GM19238 (cell line): ENCODE results near the gene BAAT.
"Not testable (repeated sequence)": the region's sequence is repeated elsewhere in the genome, so short reads cannot be mapped to it uniquely, and the experiment has no call there.

Experiments
- DNase-seq: peaks from one replicate; pipeline ENCODE4 v3.0.0; 2011; ENCODE audit warnings: low spot score; ENCODE audit not compliant: insufficient read length

Gene BAAT

GRCh38 chr9:101384873-101385536, at the start of gene BAAT:
TSS of gene BAAT (minus strand) at chr9:101385006. CDS start at chr9:101371404, 13,602 bp downstream.
- DNase-seq, result not testable (repeated sequence)

- DNase-seq, result no peak
Measured at GRCh38 chr9:101433229-101433628, 48.4 kb upstream of the BAAT start.

- DNase-seq, result no peak
Measured at GRCh38 chr9:101432740-101433139, 47.9 kb upstream of the BAAT start.

GRCh38 chr9:101432171-101432570, 47.4 kb upstream of the BAAT start:
- no peak for DNase-seq

GRCh38 chr9:101429736-101430135, 44.9 kb upstream of the BAAT start:
- DNase-seq, result no peak

- no peak for DNase-seq
Measured at GRCh38 chr9:101428909-101429308, 44.1 kb upstream of the BAAT start.

- DNase-seq, result no peak
Measured at GRCh38 chr9:101427957-101428655, 43.3 kb upstream of the BAAT start.

GRCh38 chr9:101427358-101427757, 42.6 kb upstream of the BAAT start:
- DNase-seq, result no peak

- no peak for DNase-seq
Measured at GRCh38 chr9:101421653-101422065, 36.9 kb upstream of the BAAT start.

- no peak for DNase-seq
Measured at GRCh38 chr9:101419863-101420262, 35.1 kb upstream of the BAAT start.

- DNase-seq, result no peak
Measured at GRCh38 chr9:101418518-101419430, 34.0 kb upstream of the BAAT start.

GRCh38 chr9:101417977-101418376, 33.2 kb upstream of the BAAT start:
- DNase-seq, result no peak

GRCh38 chr9:101417389-101417788, 32.6 kb upstream of the BAAT start:
- DNase-seq, result no peak

- no peak for DNase-seq
Measured at GRCh38 chr9:101415578-101415977, 30.8 kb upstream of the BAAT start.

- no peak for DNase-seq
Measured at GRCh38 chr9:101414839-101415238, 30.0 kb upstream of the BAAT start.

- no peak for DNase-seq
Measured at GRCh38 chr9:101409079-101409477, 24.3 kb upstream of the BAAT start.

- DNase-seq, result no peak
Measured at GRCh38 chr9:101408374-101409078, 23.7 kb upstream of the BAAT start.

- DNase-seq, result no peak
Measured at GRCh38 chr9:101403516-101404285, 18.9 kb upstream of the BAAT start.

- no peak for DNase-seq
Measured at GRCh38 chr9:101400120-101400519, 15.3 kb upstream of the BAAT start.

GRCh38 chr9:101399643-101399970, 14.8 kb upstream of the BAAT start:
- no peak for DNase-seq
